SU-DHL-6 (cell line): Measurements from ENCODE around the gene ZNF346.

Source experiments
- H2AFZ ChIP-seq: fragments of 200-600 bp; sonication (generic); 2 replicates; pipeline ENCODE4 v1.6.1; 2014; ENCODE audit warnings: low read depth, mild to moderate bottlenecking, moderate library complexity, mixed read lengths, antibody characterized with exemption, low read length; ENCODE audit not compliant: severe bottlenecking
- H3F3A ChIP-seq: fragments of 200-600 bp; shearing (Covaris generic); 2 replicates; pipeline ENCODE4 v1.6.0; 2016; ENCODE audit warnings: antibody characterized with exemption, mild to moderate bottlenecking; ENCODE audit not compliant: insufficient read depth
- H3K27ac ChIP-seq: fragments of 200-600 bp; sonication (generic); 2 replicates; pipeline ENCODE4 v1.5.1; 2016; ENCODE audit warnings: low read depth, mild to moderate bottlenecking, low read length, moderate library complexity, mixed read lengths
- H3K27me3 ChIP-seq: fragments of 200-600 bp; sonication (generic), shearing (Covaris generic); 2 replicates; pipeline ENCODE4 v1.6.0; 2014; ENCODE audit warnings: mild to moderate bottlenecking, low read length
- H3K36me3 ChIP-seq: fragments of 200-600 bp; sonication (generic); 2 replicates; pipeline ENCODE4 v1.6.1; 2014; ENCODE audit warnings: mild to moderate bottlenecking, low read length, mixed read lengths
- H3K4me2 ChIP-seq: fragments of 300-600, 200-600 bp; shearing (Covaris generic), sonication (generic); 2 replicates; pipeline ENCODE4 v1.6.0; 2014; ENCODE audit warnings: low read length, low read depth, mild to moderate bottlenecking; ENCODE audit not compliant: poor library complexity, severe bottlenecking
- H3K4me3 ChIP-seq: fragments of 200-600 bp; sonication (generic); 2 replicates; pipeline ENCODE4 v1.5.1; 2014; ENCODE audit warnings: antibody characterized with exemption, low read length, mild to moderate bottlenecking, mixed read lengths; ENCODE audit not compliant: insufficient read depth, poor library complexity, severe bottlenecking
- H3K79me2 ChIP-seq: fragments of 200-600 bp; sonication (generic); 2 replicates; pipeline ENCODE4 v1.6.1; 2014; ENCODE audit warnings: mild to moderate bottlenecking, low read length, moderate library complexity; ENCODE audit not compliant: insufficient read depth
- H3K9ac ChIP-seq: fragments of 200-600 bp; sonication (generic); 2 replicates; pipeline ENCODE4 v1.7.0; 2014; ENCODE audit warnings: mild to moderate bottlenecking, low read length
- H3K9me2 ChIP-seq: fragments of 200-600 bp; sonication (generic); replicated peaks from 2 replicates; pipeline ENCODE4 v1.6.1; 2014; ENCODE audit warnings: low read length; ENCODE audit not compliant: insufficient read depth
- H3K9me3 ChIP-seq: fragments of 200-600 bp; sonication (generic); 2 replicates; pipeline ENCODE4 v1.6.1; 2014; ENCODE audit warnings: low read length, mixed read lengths; ENCODE audit not compliant: insufficient read depth
- H4K20me1 ChIP-seq: fragments of 200-600 bp; sonication (generic); 2 replicates; pipeline ENCODE4 v1.6.1; 2014; ENCODE audit warnings: low read depth, mild to moderate bottlenecking, antibody characterized with exemption, low read length, moderate library complexity, mixed read lengths
- CTCF ChIP-seq: fragments of 200-600 bp; sonication (generic); IDR thresholded peaks from one replicate; pipeline ENCODE4 v1.5.1; 2017; ENCODE audit warnings: antibody characterized with exemption, mild to moderate bottlenecking, low read length, moderate library complexity; ENCODE audit not compliant: insufficient read depth, poor library complexity, severe bottlenecking
- EZH2phosphoT487 ChIP-seq: fragments of 200-600 bp; sonication (generic), shearing (Covaris generic); conservative IDR thresholded peaks from 2 replicates; pipeline ENCODE4 v1.6.1; 2018; ENCODE audit warnings: mild to moderate bottlenecking, antibody characterized with exemption, low read length, moderate library complexity, mixed read lengths

The ZNF346 gene

DNA sequence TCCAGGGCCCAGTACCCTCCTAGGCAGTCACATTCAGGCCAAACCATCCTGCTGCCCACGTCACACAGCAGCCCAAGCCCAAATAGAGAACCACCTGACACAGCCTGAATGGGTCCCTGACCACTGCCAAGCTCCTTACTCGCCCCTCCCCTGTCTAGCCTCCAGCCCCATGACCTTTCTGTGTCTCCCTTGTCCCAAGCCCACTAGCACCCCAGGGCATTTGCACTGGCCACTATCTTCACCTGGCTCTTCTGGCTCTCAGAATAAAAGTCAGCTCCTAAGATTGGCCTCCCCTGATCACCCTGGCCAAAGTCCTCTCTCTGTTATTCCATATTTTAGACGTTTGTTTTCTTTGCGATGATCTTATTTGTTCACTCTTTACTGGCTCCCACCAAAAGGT, 84.7 kb downstream of the ZNF346 start:
- Histone ChIP-seq H3K36me3 (no peaks in the 10 kb centered on the region), H3K79me2 (no peaks in the 10 kb centered on the region), H3K4me3 (no peak overlapping the region), H3K4me2 (no peak overlapping the region), H3F3A (no peaks in the 10 kb centered on the region), H3K9ac (no peak overlapping the region), H3K27ac (no peak overlapping the region), H3K9me3 (no peaks in the 10 kb centered on the region), H3K27me3 (no peaks in the 10 kb centered on the region), H3K9me2 (no peaks in the 10 kb centered on the region), H2AFZ (no peak overlapping the region), H4K20me1 (no peaks in the 10 kb centered on the region)
- TF ChIP-seq CTCF (no peak), EZH2phosphoT487 (no peak)

GRCh38 chr5:177109810-177110209, 87.3 kb downstream of the ZNF346 start:
- no peak overlapping the region for H3K4me2 ChIP-seq
- H3K9me3 ChIP-seq = no peaks in the 10 kb centered on the region
- no peak overlapping the region for H3K9ac ChIP-seq
- H3K79me2 ChIP-seq = no peaks in the 10 kb centered on the region
- TF ChIP-seq EZH2phosphoT487 = no peak
- TF ChIP-seq CTCF = no peak
- H3K36me3 ChIP-seq = no peaks in the 10 kb centered on the region
- H2AFZ ChIP-seq = no peak overlapping the region
- H3F3A ChIP-seq = no peaks in the 10 kb centered on the region
- H4K20me1 ChIP-seq = no peaks in the 10 kb centered on the region
- H3K27ac ChIP-seq = no peak overlapping the region
- no peaks in the 10 kb centered on the region for H3K9me2 ChIP-seq
- H3K4me3 ChIP-seq = no peak overlapping the region
- H3K27me3 ChIP-seq = no peaks in the 10 kb centered on the region

GRCh38 chr5:177111720-177112394, 89.4 kb downstream of the ZNF346 start:
- H3F3A ChIP-seq = no peaks in the 10 kb centered on the region
- no peaks in the 10 kb centered on the region for H3K36me3 ChIP-seq
- H2AFZ ChIP-seq = no peak overlapping the region
- H3K4me3 ChIP-seq = no peak overlapping the region
- H4K20me1 ChIP-seq = no peaks in the 10 kb centered on the region
- no peak overlapping the region for H3K27ac ChIP-seq
- H3K27me3 ChIP-seq = no peaks in the 10 kb centered on the region
- peak; percentile 94 for TF ChIP-seq CTCF
- TF ChIP-seq EZH2phosphoT487 = no peak
- H3K9me3 ChIP-seq = no peaks in the 10 kb centered on the region
- H3K9ac ChIP-seq = no peak overlapping the region; the same call in 1 of the 2 replicates
- H3K4me2 ChIP-seq = peak overlapping the region; percentile 40
- H3K79me2 ChIP-seq = no peaks in the 10 kb centered on the region
- no peaks in the 10 kb centered on the region for H3K9me2 ChIP-seq
